SK-N-SH (cell line): ENCODE data around the gene WHRN.

Source experiments
- CTCF ChIP-seq: fragments of 200-600 bp; sonication (generic); IDR thresholded peaks from 2 replicates; pipeline ENCODE4 v1.6.1; 2017; ENCODE audit warnings: antibody characterized with exemption, mild to moderate bottlenecking, moderate library complexity
- EP300 ChIP-seq, 2 experiments: IDR thresholded peaks; 2 replicates each; pipeline versions ENCODE4 v1.4.0 to v1.6.1; 2012; ENCODE audit warnings: borderline replicate concordance in 1 of 2, low read depth in 1 of 2, low read length in 1 of 2
- RAD21 ChIP-seq: IDR thresholded peaks from 2 replicates; pipeline ENCODE4 v1.6.1; 2012; ENCODE audit warnings: mild to moderate bottlenecking, low read length
- RCOR1 ChIP-seq: fragments of 150-350 bp; IDR thresholded peaks from 2 replicates; pipeline ENCODE4 v1.6.1; 2017; ENCODE audit warnings: antibody characterized with exemption, low read length
- REST ChIP-seq: IDR thresholded peaks from 2 replicates; pipeline ENCODE4 v1.6.1; 2012; ENCODE audit warnings: mild to moderate bottlenecking, low read depth, low read length, moderate library complexity

- no peak for TF ChIP-seq CTCF
- no peak for TF ChIP-seq RCOR1
- no peak for TF ChIP-seq REST
- TF ChIP-seq EP300 (IDR thresholded peaks at IDR 0.05; ENCODE audit: borderline replicate concordance in 1 of 2, low read depth in 1 of 2, low read length in 1 of 2): no peak
- TF ChIP-seq RAD21: no peak
These were observed 1.5 kb downstream of the WHRN start for GRCh38 chr9:114503522-114504340.
